ENCODE results near the gene TLR4. TPM values are rescaled to one million over a fixed set of nuclear protein-coding genes. Genes with fewer than 3 reads are reported as not detected.

TLR4 gene
- total and polyA plus RNA-seq, 2 of the 4 experiments (the other 2 are of a cell fraction): under 0.01 TPM; not detected in 1

GRCh38 chr9:117772960-117773359 is 68.8 kb downstream of the TLR4 start:
- Histone ChIP-seq H3K27me3 (ENCODE audit: control insufficient read depth, insufficient read depth, low read length) (no peaks in the 10 kb centered on the region), H3K56ac (ENCODE audit: extremely low read depth, insufficient read depth, low read length) (no peak overlapping the region), H3K36me3 (ENCODE audit: control insufficient read depth, insufficient read depth, low read length) (no peaks in the 10 kb centered on the region), H2BK15ac (ENCODE audit: low read depth, low read length) (no peak overlapping the region), H3K27ac (ENCODE audit: insufficient read depth, low read length) (no peak overlapping the region), H3K4me1 (ENCODE audit: control insufficient read depth, insufficient read depth, low read length) (no peaks in the 10 kb centered on the region), H4K5ac (ENCODE audit: low read depth, low read length) (no peak overlapping the region), H3K4me2 (ENCODE audit: low read depth, low read length) (no peak overlapping the region), H2BK120ac (ENCODE audit: low read depth, low read length) (no peak overlapping the region), H2AFZ (replicated peaks; ENCODE audit: low read length, poor library complexity) (no peak overlapping the region), H3K4me3 (ENCODE audit: insufficient read depth, low read depth, low read length) (no peak overlapping the region), H3K79me1 (ENCODE audit: low read depth in 1 of 2, low read length in 2 of 2) (no peaks in the 10 kb centered on the region), H2BK5ac (ENCODE audit: low read depth, low read length, poor library complexity, severe bottlenecking) (no peak overlapping the region), H3K18ac (ENCODE audit: low read depth, low read length) (no peak overlapping the region), H3K23ac (ENCODE audit: low read depth, low read length) (no peak overlapping the region), H2BK20ac (ENCODE audit: low read depth, low read length) (no peak overlapping the region), H3K9me1 (ENCODE audit: insufficient read depth, low read length) (no peaks in the 10 kb centered on the region), H3K4ac (ENCODE audit: low read depth, low read length) (no peak overlapping the region), H3K9me3 (ENCODE audit: control insufficient read depth, insufficient read depth, low read length) (peaks cover 9% of the 10 kb centered on the region), H2AK9ac (replicated peaks; ENCODE audit: low read depth, low read length, poor library complexity) (no peak overlapping the region), H3K9ac (ENCODE audit: low read depth, low read length) (no peak overlapping the region), H4K20me1 (ENCODE audit: insufficient read depth, low read length) (no peaks in the 10 kb centered on the region), H4K8ac (ENCODE audit: low read depth in 2 of 2, low read length in 2 of 2) (no peak overlapping the region), H4K91ac (ENCODE audit: insufficient read depth, low read depth, low read length) (no peak overlapping the region), H2AK5ac (ENCODE audit: low read depth, low read length) (no peak overlapping the region), H3K14ac (replicated peaks; ENCODE audit: low read depth, low read length) (no peak overlapping the region)
- in situ Hi-C loops (cut with MboI; ENCODE audit: low sequenced_read_pairs) (no loop called here), dilution Hi-C loops (cut with HindIII; ENCODE audit: low sequenced_read_pairs, unreplicated experiment) (no loop called here), intact Hi-C loops (cut with micrococcal nuclease) (no loop called here)
- DNase-seq: no peak
- WGBS, 2 experiments (ENCODE audit: extremely low coverage in 2 of 2, insufficient read length in 1 of 2): 21% methylated on average over 2 of the region's 3 CpGs; no CpG with 5 or more reads in 1 of the 2 experiments
- BruUV-seq (replicated peaks): no TSS peak
- ChIA-PET CTCF (no interaction called here), POLR2A (ENCODE audit: unreplicated experiment) (no interaction called here)
- no peak for ATAC-seq (ENCODE audit: low read depth)
- no peak for TF ChIP-seq SMC3 (IDR thresholded peaks at IDR 0.05; ENCODE audit: low read depth, low read length)

Small RNA genes within 50 kb of the gene (microRNA-seq; reads per million reads assigned to microRNA genes)
- not detected for gene RNU6-1082P (ENCODE audit: insufficient read depth, insufficient read length)

Small RNA genes within 50 kb of the gene (small RNA-seq; reads per million reads assigned to genes)
- gene RNU6-1082P: 0 to 4.2 (median 0.15) reads per million in 5 experiments
